ENCODE data around the gene TULP4. TPM values are rescaled to one million over a fixed set of nuclear protein-coding genes. Genes with fewer than 3 reads are reported as not detected.

The TULP4 gene
- polyA plus RNA-seq, 2 of the 4 experiments (the other 2 are of a cell fraction): 5.0 to 10.6 TPM

- Histone ChIP-seq H3K9me3 (no peaks in the 10 kb centered on the region), H3K4me3 (no peak overlapping the region), H3K4me1 (no peaks in the 10 kb centered on the region), H3K27ac (no peak overlapping the region), H3K4me2 (no peak overlapping the region)
- no peak for FAIRE-seq
- CTCF ChIA-PET: interaction anchor here (0.5 kb wide), 1 partner anchor 59 kb away, joined by 3 read pairs; no protein-coding TSS in a partner anchor
- 78% methylated on average over 4 of the region's 4 CpGs for WGBS (ENCODE audit: missing lambda C conversion rate)
- ATAC-seq: no peak
- DNase-seq (ENCODE audit: low read depth in 1 of 2, low spot score in 1 of 2): no peak
- TF ChIP-seq ESRRA (IDR thresholded peaks at IDR 0.05; ENCODE audit: borderline replicate concordance, low read length): no peak
- TF ChIP-seq POLR2AphosphoS2 (conservative IDR thresholded peaks at IDR 0.05; ENCODE audit: low read length): no peak
- no peak for TF ChIP-seq KDM1A (IDR thresholded peaks at IDR 0.05; ENCODE audit: low read depth)
- TF ChIP-seq FOSL2 (IDR thresholded peaks at IDR 0.05): no peak
- no peak for TF ChIP-seq FOSL2 (CRISPR knock-in tag; IDR thresholded peaks at IDR 0.05)
- no peak for TF ChIP-seq HES2 (IDR thresholded peaks at IDR 0.05)
- no peak for TF ChIP-seq USF2 (IDR thresholded peaks at IDR 0.05)
- TF ChIP-seq NR3C1 (IDR thresholded peaks at IDR 0.05): no peak
- TF ChIP-seq SMC3 (IDR thresholded peaks at IDR 0.05): no peak
- TF ChIP-seq ZFP36 (IDR thresholded peaks at IDR 0.05; ENCODE audit: borderline replicate concordance, partially characterized antibody): no peak
- POLR2A ChIA-PET: no interaction called here
These were observed 58.5 kb downstream of the TULP4 start for GRCh38 chr6:158370805-158371204.

GRCh38 chr6:158371261-158371660 lies 59.0 kb downstream of the TULP4 start:
- TF ChIP-seq REST (IDR thresholded peaks at IDR 0.05): no peak
- TF ChIP-seq FOSL2 (IDR thresholded peaks at IDR 0.05): no peak
- TF ChIP-seq FOSL2 (CRISPR knock-in tag; IDR thresholded peaks at IDR 0.05): no peak
- TF ChIP-seq KDM1A (IDR thresholded peaks at IDR 0.05; ENCODE audit: low read depth): no peak
- no peak for TF ChIP-seq NPAS2 (CRISPR knock-in tag; IDR thresholded peaks at IDR 0.05; ENCODE audit: borderline replicate concordance)
- no peak for TF ChIP-seq MAX (IDR thresholded peaks at IDR 0.05)
- POLR2A ChIA-PET: no interaction called here
- Histone ChIP-seq H3K4me1 (no peaks in the 10 kb centered on the region), H3K4me2 (no peak overlapping the region), H3K4me3 (no peak overlapping the region), H3K27ac (no peak overlapping the region), H3K9me3 (no peaks in the 10 kb centered on the region)
- WGBS (ENCODE audit: missing lambda C conversion rate): 86% methylated on average over 5 of the region's 5 CpGs
- FAIRE-seq (no peak), DNase-seq (ENCODE audit: low read depth in 1 of 2, low spot score in 1 of 2) (no peak), ATAC-seq (no peak)
- CTCF ChIA-PET: no interaction called here

- CTCF ChIA-PET: interaction anchor here (0.7 kb wide), 1 partner anchor 87 kb away, joined by 3 read pairs; no protein-coding TSS in a partner anchor
- Histone ChIP-seq H3K4me3 (no peak overlapping the region), H3K4me2 (no peak overlapping the region), H3K4me1 (no peaks in the 10 kb centered on the region), H3K27ac (no peak overlapping the region), H3K9me3 (no peaks in the 10 kb centered on the region)
- POLR2A ChIA-PET: no interaction called here
- ATAC-seq (no peak), DNase-seq (ENCODE audit: low read depth in 1 of 2, low spot score in 1 of 2) (no peak), FAIRE-seq (no peak)
- TF ChIP-seq PHF8 (IDR thresholded peaks at IDR 0.05; ENCODE audit: borderline replicate concordance, low read depth) (no peak), MYC (IDR thresholded peaks at IDR 0.05; ENCODE audit: borderline replicate concordance, low read length) (no peak), NPAS2 (CRISPR knock-in tag; IDR thresholded peaks at IDR 0.05; ENCODE audit: borderline replicate concordance) (no peak), RARB (CRISPR knock-in tag; IDR thresholded peaks at IDR 0.05) (no peak), ELK1 (IDR thresholded peaks at IDR 0.05; ENCODE audit: low read depth, low read length) (no peak), GATA3 (IDR thresholded peaks at IDR 0.05; ENCODE audit: borderline replicate concordance) (no peak), RFX5 (IDR thresholded peaks at IDR 0.05) (no peak), FOXS1 (CRISPR knock-in tag; IDR thresholded peaks at IDR 0.05) (no peak), E2F6 (IDR thresholded peaks at IDR 0.05; ENCODE audit: borderline replicate concordance, low read depth) (no peak), CBX2 (IDR thresholded peaks at IDR 0.05; ENCODE audit: borderline replicate concordance, low read depth) (no peak), EHMT2 (IDR thresholded peaks at IDR 0.05; ENCODE audit: low read depth) (no peak), HDAC2 (IDR thresholded peaks at IDR 0.05) (no peak), TP53 (CRISPR knock-in tag; IDR thresholded peaks at IDR 0.05) (no peak), RCOR1 (IDR thresholded peaks at IDR 0.05; ENCODE audit: low read depth, low read length) (no peak), HES2 (IDR thresholded peaks at IDR 0.05) (no peak)
- 95% methylated on average over 3 of the region's 3 CpGs for WGBS (ENCODE audit: missing lambda C conversion rate)
These were observed 60.3 kb downstream of the TULP4 start for GRCh38 chr6:158372574-158372973.
